Measurements from ENCODE around the gene RTL1. TPM values are rescaled to one million over a fixed set of nuclear protein-coding genes. Genes with fewer than 3 reads are reported as not detected.

The RTL1 gene
- total RNA-seq, 1 experiment from 2014 or later = not detected

DNA sequence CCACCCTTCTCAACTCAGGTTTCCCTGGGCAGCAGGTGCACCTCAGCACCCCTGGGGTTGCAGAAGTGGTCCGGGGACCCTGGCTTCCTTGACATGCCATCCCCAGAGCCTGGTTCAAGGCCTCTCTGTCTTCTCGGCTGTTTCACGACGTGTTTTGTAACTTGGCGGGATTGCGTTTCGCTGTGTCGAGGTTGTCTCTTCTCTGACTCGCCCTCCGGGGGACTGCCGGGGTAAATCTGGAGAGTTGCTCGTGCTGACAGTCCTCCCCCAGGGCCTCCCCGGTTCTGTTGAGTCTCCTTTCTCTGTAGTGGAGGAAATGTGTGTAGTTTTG lies 52.0 kb downstream of the RTL1 start:
- Mint-ChIP-seq H3K36me3 (ENCODE audit: insufficient read depth in 1 of 3, low read depth in 3 of 3) (no peaks in the 10 kb centered on the region), H3K27me3 (ENCODE audit: low read depth) (peaks cover 5% of the 10 kb centered on the region)
- H3K4me2 ChIP-seq (ENCODE audit: insufficient read depth, insufficient read length, low read length) = no peak overlapping the region

More for the DNA sequence above, 52.0 kb downstream of the RTL1 start:
- no peaks in the 10 kb centered on the region; a peak in 1 of 5 replicates for H3K9me3 Mint-ChIP-seq
- no peaks in the 10 kb centered on the region for H3K79me2 ChIP-seq (ENCODE audit: insufficient read depth, low read length)
- H2BK15ac ChIP-seq (ENCODE audit: low read depth, low read length) = no peak overlapping the region
- no peak overlapping the region for H2BK20ac ChIP-seq (ENCODE audit: low read depth, low read length, poor library complexity, severe bottlenecking)
- no peak overlapping the region for H2BK5ac ChIP-seq (ENCODE audit: insufficient read length, low read length)
- H2AK5ac ChIP-seq (ENCODE audit: insufficient read length, low read length) = no peak overlapping the region
- H2BK12ac ChIP-seq (ENCODE audit: insufficient read length, low read depth, low read length) = no peak overlapping the region
- H3K4me1 ChIP-seq (ENCODE audit: insufficient read depth, low read length) = no peaks in the 10 kb centered on the region
- H2AFZ ChIP-seq (ENCODE audit: low read length) = no peak overlapping the region
- TF ChIP-seq, protein P1, sequence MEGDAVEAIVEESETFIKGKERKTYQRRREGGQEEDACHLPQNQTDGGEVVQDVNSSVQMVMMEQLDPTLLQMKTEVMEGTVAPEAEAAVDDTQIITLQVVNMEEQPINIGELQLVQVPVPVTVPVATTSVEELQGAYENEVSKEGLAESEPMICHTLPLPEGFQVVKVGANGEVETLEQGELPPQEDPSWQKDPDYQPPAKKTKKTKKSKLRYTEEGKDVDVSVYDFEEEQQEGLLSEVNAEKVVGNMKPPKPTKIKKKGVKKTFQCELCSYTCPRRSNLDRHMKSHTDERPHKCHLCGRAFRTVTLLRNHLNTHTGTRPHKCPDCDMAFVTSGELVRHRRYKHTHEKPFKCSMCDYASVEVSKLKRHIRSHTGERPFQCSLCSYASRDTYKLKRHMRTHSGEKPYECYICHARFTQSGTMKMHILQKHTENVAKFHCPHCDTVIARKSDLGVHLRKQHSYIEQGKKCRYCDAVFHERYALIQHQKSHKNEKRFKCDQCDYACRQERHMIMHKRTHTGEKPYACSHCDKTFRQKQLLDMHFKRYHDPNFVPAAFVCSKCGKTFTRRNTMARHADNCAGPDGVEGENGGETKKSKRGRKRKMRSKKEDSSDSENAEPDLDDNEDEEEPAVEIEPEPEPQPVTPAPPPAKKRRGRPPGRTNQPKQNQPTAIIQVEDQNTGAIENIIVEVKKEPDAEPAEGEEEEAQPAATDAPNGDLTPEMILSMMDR (conservative IDR thresholded peaks at IDR 0.05) = no peak
- no peaks in the 10 kb centered on the region for H3K27me3 ChIP-seq (ENCODE audit: insufficient read depth, low read length)
- no peaks in the 10 kb centered on the region for H3K79me1 ChIP-seq (ENCODE audit: insufficient read depth, low read depth, low read length, poor library complexity, severe bottlenecking)
- H4K5ac ChIP-seq (ENCODE audit: insufficient read length, low read depth, low read length) = no peak overlapping the region
- no peak overlapping the region for H4K8ac ChIP-seq (replicated peaks; ENCODE audit: insufficient read length, low read depth, low read length)
- no peak overlapping the region for H4K91ac ChIP-seq (ENCODE audit: insufficient read length, low read depth, low read length)
- H3K27ac Mint-ChIP-seq = no peak overlapping the region
- peaks cover 0 to 4% of the 10 kb centered on the region in 2 experiments; a peak in 1 of 4 replicates for H3K4me1 Mint-ChIP-seq
- H3K9me3 ChIP-seq (ENCODE audit: control insufficient read depth, low read depth, low read length) = no peaks in the 10 kb centered on the region
- H3K56ac ChIP-seq (ENCODE audit: insufficient read length, low read depth, low read length) = no peak overlapping the region
- no peak overlapping the region for H3K9ac ChIP-seq (ENCODE audit: extremely low read depth, insufficient read length, low read length)
- no peak overlapping the region for H3K18ac ChIP-seq (ENCODE audit: insufficient read length, low read depth, low read length)
- no peaks in the 10 kb centered on the region for H4K20me1 ChIP-seq (ENCODE audit: control insufficient read depth, insufficient read depth, insufficient read length)
- no peak overlapping the region for H3K23ac ChIP-seq (ENCODE audit: insufficient read length, low read depth, low read length)
- H3K27ac ChIP-seq (ENCODE audit: insufficient read length, low read depth, low read length) = no peak overlapping the region
- no CpG with 5 or more reads among the region's 13 CpGs for WGBS (ENCODE audit: extremely low coverage, insufficient read length, low lambda C conversion rate)
- H3T11ph ChIP-seq (ENCODE audit: low read length) = no peak overlapping the region
- no peak overlapping the region for H2BK120ac ChIP-seq (ENCODE audit: low read depth, low read length, poor library complexity, severe bottlenecking)
- no peak for DNase-seq
- no peak overlapping the region for H3K4ac ChIP-seq (ENCODE audit: low read depth, low read length)
- H3K4me3 Mint-ChIP-seq = no peak overlapping the region
- H3K14ac ChIP-seq (ENCODE audit: insufficient read depth, low read length) = no peak overlapping the region
- no peaks in the 10 kb centered on the region for H3K23me2 ChIP-seq (ENCODE audit: insufficient read length, low read depth, low read length, poor library complexity, severe bottlenecking)

All from H9 (cell line).